Activated CD4-positive, alpha-beta T cell treated with anti-CD3 and anti-CD28 coated beads, Interleukin-2, Interleukin-6, amounts not matched to agents 100 ng/mL and 50 ng/mL, durations not matched to agents 16 hours and 8 hours (primary cell): ENCODE measurements around the gene CES3.
A peak's percentile ranks its signal among the peaks of the same experiment; 100 is the strongest.
"Not testable (repeated sequence)": the region's sequence is repeated elsewhere in the genome, so short reads cannot be mapped to it uniquely, and the experiment has no call there.

Source experiments
- DNase-seq: peaks from one replicate; pipeline ENCODE4 v3.0.0-alpha.2; 2020

Gene CES3

DNA sequence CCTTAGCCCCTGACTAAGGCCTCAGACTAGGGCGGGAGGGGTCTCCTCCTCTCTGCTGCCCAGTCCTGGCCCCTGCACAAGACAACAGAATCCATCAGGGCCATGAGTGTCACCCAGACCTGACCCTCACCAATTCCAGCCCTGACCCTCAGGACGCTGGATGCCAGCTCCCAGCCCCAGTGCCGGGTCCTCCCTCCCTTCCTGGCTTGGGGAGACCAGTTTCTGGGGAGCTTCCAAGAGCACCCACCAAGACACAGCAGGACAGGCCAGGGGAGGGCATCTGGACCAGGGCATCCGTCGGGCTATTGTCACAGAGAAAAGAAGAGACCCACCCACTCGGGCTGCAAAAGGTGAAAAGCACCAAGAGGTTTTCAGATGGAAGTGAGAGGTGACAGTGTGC lies 12.7 kb downstream of the CES3 start:
- no peak for DNase-seq

DNA sequence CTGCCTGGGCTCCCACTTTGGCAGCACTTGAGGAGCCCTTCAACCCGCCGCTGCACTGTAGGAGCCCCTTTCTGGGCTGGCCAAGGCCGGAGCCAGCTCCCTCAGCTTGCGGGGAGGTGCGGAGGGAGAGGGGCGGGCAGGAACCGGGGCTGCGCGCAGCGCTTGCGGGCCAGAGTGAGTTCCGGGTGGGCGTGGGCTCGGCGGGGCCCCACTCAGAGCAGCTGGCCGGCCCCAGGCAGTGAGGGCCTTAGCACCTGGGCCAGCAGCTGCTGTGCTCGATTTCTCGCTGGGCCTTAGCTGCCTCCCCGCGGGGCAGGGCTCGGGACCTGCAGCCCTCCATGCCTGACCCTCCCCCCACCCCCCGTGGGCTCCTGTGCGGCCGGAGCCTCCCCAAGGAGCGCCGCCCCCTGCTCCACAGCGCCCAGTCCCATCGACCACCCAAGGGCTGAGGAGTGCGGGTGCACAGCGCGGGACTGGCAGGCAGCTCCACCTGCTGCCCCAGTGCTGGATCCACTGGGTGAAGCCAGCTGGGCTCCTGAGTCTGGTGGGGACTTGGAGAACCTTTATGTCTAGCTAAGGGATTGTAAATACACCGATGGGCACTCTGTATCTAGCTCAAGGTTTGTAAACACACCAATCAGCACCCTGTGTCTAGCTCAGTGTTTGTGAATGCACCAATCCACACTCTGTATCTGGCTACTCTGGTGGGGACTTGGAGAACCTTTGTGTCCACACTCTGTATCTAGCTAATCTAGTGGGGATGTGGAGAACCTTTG lies 13.3 kb downstream of the CES3 start:
- not testable (repeated sequence) for DNase-seq

DNA sequence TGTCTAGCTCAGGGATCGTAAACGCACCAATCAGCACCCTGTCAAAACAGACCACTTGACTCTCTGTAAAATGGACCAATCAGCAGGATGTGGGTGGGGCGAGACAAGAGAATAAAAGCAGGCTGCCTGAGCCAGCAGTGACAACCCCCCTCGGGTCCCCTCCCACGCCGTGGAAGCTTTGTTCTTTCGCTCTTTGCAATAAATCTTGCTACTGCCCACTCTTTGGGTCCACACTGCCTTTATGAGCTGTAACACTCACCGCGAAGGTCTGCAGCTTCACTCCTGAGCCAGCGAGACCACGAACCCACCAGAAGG lies 13.8 kb downstream of the CES3 start:
- DNase-seq, result peak; percentile 61

DNA sequence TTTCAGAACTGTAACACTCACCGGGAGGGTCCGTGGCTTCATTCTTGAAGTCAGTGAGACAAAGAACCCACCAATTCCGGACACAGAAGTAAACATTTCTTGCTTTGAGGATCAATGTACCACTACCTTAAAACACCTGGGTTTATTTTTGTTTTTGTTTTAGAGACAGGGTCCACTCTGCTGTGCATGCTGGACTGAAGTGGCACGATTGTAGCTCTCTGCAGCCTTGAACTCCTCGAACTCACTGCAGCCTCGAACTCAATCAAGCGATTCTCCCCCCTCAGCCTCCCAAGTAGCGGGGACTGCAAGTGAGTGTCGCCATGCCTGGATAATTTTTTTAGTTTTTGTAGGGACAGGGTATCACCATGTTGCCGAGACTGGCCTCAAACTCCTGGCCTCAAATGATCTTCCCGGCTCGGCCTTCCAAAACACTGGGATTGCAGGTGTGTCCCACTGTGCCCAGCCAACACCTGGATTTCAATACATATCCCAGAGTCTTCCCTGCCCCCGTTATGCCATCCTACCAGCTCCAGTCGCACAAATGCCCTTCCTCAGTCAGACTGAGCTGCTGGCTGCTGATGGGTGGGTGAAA lies 14.3 kb downstream of the CES3 start:
- DNase-seq, result no peak

DNA sequence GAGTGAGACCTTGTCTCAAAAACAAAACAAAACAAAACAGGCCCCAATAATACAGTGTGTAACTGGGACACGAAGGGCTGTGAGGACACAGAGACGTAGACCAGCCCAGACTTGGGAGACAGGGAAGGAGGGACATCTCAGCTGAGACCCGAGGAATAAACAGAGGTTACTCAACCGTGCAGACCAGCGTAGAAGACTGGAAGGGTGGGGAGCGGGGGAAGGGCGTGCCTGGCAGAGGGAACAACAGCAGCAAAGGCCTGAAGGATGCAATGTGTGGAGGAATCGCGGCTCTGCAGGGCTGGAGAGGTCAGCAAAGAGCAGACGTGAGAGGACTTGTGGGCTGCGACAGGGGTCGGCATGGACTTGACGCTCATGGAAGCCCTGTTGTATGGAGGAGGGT lies 15.7 kb downstream of the CES3 start:
- no peak for DNase-seq

DNA sequence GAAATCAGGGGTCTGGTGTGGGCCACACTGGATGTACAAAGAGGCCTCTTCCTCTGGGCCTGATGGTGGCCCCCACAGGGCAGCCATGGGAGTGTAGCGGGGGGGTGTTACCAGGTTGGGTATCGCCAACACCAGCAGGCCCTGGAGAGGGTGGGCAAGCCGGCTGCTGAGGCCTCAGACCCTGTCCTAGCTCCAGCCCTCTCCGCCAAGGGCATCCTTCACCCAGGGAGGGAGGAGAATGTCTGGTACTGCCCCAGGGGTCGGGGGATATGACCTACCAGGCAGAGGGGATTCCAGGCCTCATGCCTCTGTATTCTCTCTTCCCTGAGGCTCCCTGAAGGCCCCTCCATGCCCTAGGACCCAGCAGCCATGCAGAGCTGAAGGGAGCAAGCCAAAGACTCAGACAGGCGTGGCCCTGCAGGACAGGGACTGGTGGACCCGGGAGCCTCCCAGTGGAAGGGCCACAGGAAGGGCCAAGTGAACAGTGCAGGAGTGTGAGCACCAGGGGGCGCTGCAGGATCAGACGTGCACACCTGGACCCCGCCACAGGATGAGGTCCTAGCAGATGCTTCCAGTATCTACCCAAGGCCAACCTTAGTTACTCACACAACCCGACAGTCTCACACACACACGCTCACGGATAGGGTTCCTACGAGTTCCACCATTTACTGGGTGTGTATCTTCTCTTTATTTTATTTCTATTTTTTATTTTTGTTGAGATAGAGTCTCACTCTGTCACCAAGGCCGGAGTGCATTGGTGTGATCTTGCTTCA lies 16.5 kb downstream of the CES3 start:
- peak; percentile 94 for DNase-seq

DNA sequence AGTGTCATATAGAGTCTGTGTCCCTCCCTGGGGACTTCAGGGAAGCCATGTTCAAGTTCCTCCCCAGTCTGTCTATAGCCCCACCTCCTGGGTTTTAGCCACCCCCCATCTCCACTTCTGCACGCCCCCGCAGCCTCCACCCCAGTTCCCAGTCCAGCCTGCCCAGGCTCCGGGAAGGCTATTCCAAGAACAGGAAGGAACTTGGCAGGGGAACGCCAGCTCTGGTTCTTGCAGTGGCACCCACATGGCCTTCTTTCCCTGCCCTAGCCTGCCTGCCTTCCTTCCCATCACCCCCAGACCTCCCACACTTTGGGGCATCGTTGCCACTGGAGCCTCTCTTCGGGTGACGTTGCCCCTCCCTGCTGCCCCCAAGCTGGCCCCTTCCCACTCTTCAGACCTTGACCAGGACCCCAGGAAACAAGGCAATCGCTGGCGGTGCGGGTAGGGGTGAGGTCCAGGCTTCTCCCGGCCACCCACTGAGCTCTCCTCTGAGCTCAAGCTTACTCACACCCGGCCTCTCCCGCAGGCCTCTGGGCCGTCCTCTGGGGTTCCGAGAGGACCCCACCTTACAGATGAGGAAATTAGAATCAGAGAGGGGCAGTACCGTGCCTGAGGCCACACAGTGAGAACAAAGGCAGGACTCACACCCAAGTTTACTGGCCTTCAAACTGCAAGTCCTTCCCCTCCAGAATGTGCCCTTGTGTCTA lies 18.1 kb downstream of the CES3 start:
- no peak for DNase-seq

DNA sequence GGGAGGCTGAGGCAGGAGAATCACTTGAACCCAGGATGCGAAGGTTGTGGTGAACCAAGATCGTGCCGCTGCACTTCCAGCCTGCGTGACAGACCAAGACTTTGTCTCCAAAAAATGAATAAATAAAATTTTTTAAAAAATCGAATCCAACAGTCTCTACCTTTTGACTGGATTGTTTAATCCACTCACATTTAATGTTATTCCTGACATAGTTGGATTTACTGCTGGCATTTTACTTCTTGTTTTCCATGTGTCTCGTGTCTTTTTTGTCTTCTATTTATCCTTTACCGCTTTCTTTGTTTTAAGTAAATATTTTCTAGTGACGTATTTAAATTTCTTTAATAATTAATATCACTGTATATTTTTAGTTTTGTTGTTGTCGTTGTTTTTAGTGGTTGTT lies 22.0 kb downstream of the CES3 start:
- no peak for DNase-seq

DNA sequence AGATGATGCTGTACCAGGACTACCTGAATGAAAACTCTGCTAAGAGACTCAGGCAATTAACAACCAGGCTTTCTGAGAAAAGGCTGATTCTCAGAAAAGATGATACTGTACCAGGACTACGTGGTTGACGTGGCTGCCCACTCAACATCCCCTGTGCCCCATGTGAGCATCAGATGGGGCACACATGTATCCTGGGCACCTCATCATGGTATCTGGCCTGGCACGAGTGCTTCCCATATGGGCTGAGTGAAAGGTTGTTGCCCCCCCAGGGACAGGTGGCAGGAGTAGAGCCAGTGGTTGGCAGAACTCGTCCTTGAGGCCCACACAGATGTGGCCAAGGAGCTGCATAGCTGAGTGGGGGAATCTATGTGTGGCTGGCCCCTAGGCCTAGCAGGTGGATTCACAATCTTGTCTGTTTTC lies 23.8 kb downstream of the CES3 start:
- peak; percentile 87 for DNase-seq

DNA sequence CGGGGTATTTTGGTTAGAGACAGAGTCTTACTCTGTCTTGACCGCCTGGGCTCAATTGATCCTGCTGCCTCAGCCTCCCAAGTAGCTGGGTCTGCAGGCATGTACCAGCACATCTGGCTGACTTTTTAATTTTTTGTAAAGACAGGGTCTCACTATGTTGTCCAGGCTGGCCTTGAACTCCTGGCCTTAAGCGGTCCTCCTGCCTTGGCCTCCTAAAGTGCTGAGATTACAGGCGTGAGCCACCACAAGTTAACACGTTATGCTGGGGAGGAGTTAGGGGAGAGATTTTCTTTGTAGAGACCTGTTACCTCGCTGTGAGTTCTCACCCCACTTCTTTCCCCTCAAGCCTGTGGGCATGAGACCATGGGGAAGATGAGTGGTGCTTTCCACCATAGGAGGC lies 25.5 kb downstream of the CES3 start:
- DNase-seq, result no peak

DNA sequence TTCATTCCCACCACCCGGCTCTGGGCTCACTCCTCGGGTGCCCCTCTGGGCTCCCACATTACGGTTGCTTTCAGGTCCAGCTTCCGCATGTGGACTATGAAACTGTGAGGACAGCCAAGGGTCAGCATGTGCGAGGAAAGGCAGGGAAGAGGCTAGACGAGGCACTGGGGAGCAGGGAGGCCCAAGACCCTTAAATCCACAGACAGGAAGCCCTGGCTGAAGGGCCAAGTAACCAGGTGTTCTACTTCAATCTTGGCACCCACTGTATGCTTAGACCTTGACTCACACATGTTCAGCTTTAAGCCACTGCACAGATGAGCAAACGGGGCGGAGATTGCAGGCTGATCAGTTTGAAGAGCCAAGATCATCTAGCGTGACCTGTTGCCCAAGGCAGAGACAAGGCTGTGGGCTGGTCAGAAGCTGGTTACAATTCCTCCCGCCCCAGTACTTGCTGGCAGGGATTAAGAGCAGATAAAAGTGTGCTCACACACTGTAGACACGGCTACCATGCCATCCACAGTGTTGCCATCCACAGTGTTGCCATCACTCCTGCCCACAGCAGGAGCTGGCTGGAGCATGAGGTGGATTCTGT lies 27.2 kb downstream of the CES3 start, which contains the start of gene CES4A:
CES4A (plus strand) TSS at position 393 of the 592 bp plus-strand sequence; CDS start at position 577, 184 bp downstream.
- DNase-seq, result no peak

DNA sequence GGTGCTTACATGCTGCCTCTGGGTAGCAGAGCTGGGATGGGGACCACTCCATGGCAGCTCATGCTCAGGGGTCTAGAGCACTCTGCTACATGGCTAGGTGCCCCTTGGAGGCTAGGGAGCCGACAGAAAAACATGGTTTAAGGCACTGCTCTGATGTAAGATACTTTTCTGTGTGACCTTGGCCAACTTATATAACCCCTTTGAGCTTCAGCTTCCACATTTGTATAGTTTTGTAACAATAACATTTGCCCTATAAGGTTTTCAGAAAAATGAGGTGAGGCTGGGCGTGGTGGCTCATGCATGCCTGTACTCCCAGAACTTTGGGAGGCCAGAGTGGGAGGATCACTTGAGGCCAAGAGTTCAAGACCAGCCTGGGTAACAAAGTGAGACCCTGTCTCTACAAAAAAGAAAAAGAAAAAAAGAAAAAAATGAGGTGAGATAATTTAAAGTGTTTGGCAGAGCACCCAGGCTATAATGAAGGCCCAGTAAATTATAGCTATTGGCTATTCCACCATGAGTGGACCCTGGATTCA lies 30.5 kb downstream of the CES3 start:
- DNase-seq, result no peak

DNA sequence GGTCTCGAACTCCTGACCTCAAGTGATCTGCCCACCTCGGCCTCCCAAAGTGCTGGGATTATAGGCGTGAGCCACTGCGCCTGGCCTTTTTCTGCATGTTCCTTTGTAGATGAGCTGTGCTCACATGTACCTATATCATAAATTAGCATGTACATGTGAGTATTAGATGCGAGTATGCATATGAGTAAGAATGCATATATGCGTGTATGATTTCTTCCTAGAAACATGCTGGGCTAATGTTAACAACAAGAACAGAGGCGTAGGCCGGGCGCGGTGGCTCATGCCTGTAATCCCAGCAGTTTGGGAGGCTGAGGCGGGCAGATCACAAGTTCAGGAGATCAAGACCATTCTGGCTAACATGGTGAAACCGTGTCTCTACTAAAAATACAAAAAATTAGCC lies 32.5 kb downstream of the CES3 start:
- not testable (repeated sequence) for DNase-seq

DNA sequence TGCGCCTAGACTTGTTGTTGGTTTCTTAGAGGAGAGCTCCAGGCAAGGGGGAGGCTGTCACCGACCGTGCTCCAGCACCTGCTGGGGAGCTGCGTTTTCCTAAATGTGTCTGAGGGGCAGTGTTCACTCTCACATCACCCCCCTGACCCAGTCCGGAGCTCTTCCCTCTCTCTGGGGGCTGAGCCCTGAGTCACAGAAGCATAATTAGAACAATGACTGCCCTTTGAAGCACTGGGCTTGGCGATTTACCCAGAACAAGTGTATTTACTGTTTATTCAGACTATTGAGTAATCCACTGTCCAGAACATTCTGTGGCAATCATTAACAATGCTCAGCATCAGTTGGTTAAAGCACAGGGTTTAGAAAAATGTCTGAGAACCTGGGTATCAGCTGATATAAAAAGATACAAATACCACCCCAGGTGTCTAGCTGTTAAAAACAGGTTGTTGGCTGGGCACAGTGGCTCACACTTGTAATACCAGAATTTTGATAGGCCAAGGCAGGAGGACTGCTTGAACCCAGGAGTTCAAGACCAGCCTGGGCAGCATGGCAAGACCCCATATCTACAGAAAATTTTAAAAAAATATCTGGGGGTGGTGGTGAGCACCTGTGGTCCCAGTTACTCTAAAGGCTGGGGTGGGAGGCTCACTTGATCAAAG lies 35.4 kb downstream of the CES3 start:
- no peak for DNase-seq

DNA sequence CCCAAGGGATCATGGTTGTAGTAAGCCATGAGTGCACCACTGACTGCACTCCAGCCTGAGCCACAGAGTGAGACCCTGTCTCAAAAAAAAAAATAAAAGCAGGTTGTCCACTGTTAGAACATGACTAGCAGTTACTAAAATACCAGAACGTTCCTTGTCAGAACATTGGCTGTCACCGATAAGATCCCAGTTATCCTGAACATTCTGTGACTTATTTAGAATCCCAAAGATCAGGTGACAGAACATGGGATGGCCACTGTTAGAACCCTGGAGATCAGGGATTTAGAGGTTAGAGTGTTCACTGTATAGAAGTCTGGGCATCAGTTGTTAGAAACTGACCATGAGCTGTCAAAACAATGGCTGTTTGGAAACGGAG lies 35.9 kb downstream of the CES3 start:
- DNase-seq, result no peak

DNA sequence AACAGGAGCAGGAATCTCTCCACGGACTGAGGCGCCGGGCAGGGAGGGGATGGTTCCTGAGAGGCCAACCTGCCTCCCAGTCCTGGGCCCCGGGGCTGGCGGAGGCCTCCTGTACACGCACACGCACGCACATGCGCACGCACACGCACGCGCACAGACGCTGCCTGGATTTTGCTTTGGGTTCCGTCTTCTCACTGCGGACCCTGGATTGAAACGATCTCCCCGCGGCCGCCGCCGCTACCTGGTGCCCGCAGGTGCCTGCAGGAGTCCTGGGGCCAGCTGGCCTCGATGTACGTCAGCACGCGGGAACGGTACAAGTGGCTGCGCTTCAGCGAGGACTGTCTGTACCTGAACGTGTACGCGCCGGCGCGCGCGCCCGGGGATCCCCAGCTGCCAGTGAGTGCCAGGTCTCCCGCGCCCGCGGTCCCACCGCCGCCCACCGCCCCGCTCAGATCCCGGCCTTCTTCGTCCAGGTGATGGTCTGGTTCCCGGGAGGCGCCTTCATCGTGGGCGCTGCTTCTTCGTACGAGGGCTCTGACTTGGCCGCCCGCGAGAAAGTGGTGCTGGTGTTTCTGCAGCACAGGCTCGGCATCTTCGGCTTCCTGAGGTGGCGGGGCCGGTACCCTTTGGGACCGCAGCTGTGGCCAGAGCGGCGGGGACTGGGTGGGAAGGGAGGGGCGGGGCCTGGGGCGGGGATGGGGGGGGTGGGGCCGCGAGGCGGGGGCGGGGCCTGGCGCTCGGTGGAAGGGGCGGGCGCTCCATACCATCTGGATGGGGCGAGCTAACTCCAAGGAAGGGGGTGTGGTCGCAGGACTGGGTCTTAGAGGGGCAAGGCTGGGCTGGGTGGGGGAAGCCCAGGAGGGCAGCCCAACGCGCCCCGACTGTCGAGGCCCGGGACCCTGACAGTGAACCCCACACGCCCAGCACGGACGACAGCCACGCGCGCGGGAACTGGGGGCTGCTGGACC lies 39.6 kb downstream of the CES3 start:
- peak; percentile 67 for DNase-seq

DNA sequence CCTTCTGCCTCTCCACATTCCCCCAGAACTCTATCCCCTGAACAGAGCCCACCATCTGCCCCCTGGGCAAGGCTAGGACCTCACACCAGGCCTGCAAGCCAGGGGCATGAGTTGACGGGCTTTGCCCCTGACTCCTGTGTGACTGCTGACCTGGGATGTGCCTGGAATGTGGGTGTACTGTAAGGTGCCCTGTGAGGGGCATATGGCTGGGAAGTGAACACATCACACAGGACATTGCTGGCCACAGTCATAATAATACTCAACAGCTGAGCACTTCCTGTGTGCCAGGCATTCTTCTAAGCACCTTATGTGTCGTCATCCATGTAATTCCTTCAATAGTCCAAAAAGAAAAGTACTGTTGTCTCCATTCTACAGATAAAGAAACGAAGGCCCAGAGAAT lies 40.7 kb downstream of the CES3 start:
- DNase-seq, result no peak

DNA sequence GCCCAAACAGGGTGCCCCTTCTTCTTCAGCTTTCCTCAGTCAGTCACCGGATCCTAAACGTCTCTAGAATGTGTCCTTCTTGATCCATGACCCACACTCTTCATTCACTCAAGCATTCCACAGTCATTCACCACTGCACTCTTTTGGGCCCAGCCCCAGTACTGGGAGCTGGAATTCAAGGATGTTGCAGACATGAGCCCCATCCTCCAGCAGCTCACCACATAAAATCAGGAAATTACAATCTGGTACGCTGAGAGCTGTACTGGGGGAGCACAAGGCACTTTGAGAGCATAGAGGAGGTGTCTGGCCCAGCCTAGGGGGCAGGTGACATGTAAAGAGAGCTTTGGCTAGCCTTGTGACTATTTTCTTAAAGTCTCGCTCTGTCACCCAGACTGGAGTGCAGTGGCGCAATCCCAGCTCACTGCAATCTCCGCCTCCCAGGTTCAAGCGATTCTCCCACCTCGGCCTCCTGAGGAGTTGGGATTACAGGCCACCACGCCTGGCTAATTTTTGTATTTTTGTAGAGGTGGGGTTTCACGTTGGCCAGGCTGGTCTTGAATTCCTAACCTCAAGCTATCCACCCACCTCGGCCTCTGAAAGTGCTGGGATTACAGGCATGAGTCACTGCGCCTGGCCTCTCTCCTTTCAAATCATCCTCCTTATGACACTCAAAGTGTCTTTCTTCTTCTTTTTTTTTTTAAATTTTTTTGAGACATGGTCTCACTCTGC lies 46.0 kb downstream of the CES3 start:
- DNase-seq, result no peak

DNA sequence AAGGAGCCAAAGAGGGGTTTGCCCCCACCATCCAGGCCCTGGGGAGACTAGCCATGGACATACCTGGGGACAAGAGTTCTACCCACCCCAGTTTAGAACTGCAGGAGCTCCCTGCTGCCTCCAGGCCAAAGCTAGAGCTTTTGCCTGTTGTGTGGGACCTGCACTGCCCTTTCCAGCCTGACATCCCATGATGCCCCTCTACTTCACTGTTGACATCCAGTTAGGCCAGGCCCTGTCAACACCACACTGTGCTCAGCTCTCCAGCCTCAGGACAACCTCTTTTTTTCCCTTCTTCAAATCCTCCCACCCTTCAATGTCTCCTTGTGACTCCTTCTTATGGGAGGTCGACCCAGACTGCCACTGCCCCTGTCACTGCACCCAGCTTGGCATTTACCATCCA lies 48.1 kb downstream of the CES3 start:
- no peak for DNase-seq

DNA sequence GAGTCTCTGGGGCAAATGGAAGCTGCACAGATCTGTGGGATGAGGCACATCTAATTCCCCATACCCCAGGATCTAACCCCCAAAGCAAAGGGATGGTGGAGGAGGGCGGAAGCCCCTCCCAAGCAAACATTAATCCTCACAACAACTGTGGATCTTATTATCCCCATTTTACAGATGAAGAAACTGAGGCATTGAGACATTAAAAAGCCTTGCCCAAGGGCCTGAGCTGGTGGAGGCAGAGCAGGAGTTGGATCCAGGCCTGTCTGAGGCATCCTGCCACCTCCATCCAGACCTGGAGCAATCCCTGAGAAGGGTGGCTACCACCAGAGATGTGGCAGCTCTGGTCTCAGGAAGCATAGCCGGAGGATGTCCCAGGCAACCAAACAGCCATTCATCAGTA lies 50.2 kb downstream of the CES3 start:
- DNase-seq, result no peak
